H1 (cell line): ENCODE data around the gene GZMM. TPM values are rescaled to one million over a fixed set of nuclear protein-coding genes. Genes with fewer than 3 reads are reported as not detected.

ENCODE experiments used
- CTCF ChIA-PET: fragments of 300-600 bp; sonication (Branson Sonifier 250); formaldehyde crosslinking; loops from one replicate; lab custom pipeline; 2021; ENCODE audit not compliant: partially characterized antibody; lab: Charles Lee
- POLR2A ChIA-PET: fragments of 300-600 bp; sonication (Branson Sonifier 250); formaldehyde crosslinking; loops from one replicate; lab custom pipeline; 2021; ENCODE audit warnings: inconsistent platforms; ENCODE audit not compliant: partially characterized antibody; lab: Charles Lee
- DNase-seq, 2 experiments: peaks; one replicate each; pipeline versions ENCODE4 v3.0.0 to v3.0.0-alpha.2; 2010 to 2022; ENCODE audit warnings: low spot score in 2 of 2, low read depth in 1 of 2, mixed read lengths in 1 of 2
- FAIRE-seq: peaks from 2 replicates; lab custom pipeline; 2011; peaks lifted over from hg19 to GRCh38; lab: Jason Lieb, UNC
- H2AFZ ChIP-seq: 2 replicates; pipeline ENCODE4 v1.8.1; 2012; ENCODE audit warnings: low read length, inconsistent platforms
- H2AK5ac ChIP-seq: 2 replicates; pipeline ENCODE4 v1.6.1; 2013; ENCODE audit warnings: low read depth, low read length
- H2BK120ac ChIP-seq: replicated peaks from 2 replicates; pipeline ENCODE3; 2013; ENCODE audit warnings: low read depth, low read length, inconsistent platforms
- H2BK12ac ChIP-seq: 2 replicates; pipeline ENCODE4 v1.6.1; 2013; ENCODE audit warnings: low read depth, low read length
- H2BK15ac ChIP-seq: 2 replicates; pipeline ENCODE4 v1.6.1; 2013; ENCODE audit warnings: low read length
- H2BK20ac ChIP-seq: 2 replicates; pipeline ENCODE4 v1.6.1; 2013; ENCODE audit warnings: low read length
- H2BK5ac ChIP-seq: 2 replicates; pipeline ENCODE4 v1.6.1; 2013; ENCODE audit warnings: low read depth, low read length
- H3K14ac ChIP-seq: 2 replicates; pipeline ENCODE4 v1.6.1; 2013; ENCODE audit warnings: inconsistent platforms; ENCODE audit not compliant: insufficient read length
- H3K18ac ChIP-seq: 2 replicates; pipeline ENCODE4 v1.6.1; 2013; ENCODE audit warnings: low read length; ENCODE audit errors: extremely low read depth
- H3K23ac ChIP-seq: 2 replicates; pipeline ENCODE4 v1.6.1; 2013; ENCODE audit warnings: inconsistent platforms; ENCODE audit not compliant: insufficient read length
- H3K23me2 ChIP-seq: 2 replicates; pipeline ENCODE4 v1.6.1; 2013; ENCODE audit warnings: low read depth, low read length
- H3K27ac ChIP-seq: 2 replicates; pipeline ENCODE4 v1.6.1; 2011; ENCODE audit warnings: low read depth, low read length, inconsistent platforms
- H3K27me3 ChIP-seq, 4 experiments: replicated peaks in 1 of 4; 1 replicate in 1 of 4; 2 replicates in 3 of 4; pipeline versions ENCODE4 v1.6.1 to v1.8.1; 2011 to 2013; ENCODE audit warnings: low read length in 3 of 4, mild to moderate bottlenecking in 3 of 4, inconsistent platforms in 2 of 4, mixed read lengths in 2 of 4, moderate library complexity in 1 of 4; ENCODE audit not compliant: control insufficient read depth in 3 of 4, insufficient read depth in 3 of 4; ENCODE audit errors: extremely low read depth in 1 of 4
- H3K36me3 ChIP-seq, 4 experiments: 2 replicates each; pipeline versions ENCODE4 v1.6.1 to v1.8.1; 2011 to 2013; ENCODE audit warnings: mild to moderate bottlenecking in 4 of 4, low read length in 3 of 4, moderate library complexity in 2 of 4, control low read depth in 1 of 4, inconsistent platforms in 1 of 4; ENCODE audit not compliant: insufficient read depth in 4 of 4, control insufficient read depth in 2 of 4
- H3K4ac ChIP-seq: replicated peaks from 2 replicates; pipeline ENCODE3; 2013; ENCODE audit warnings: low read length, low read depth, mixed read lengths, inconsistent platforms; ENCODE audit not compliant: insufficient read length
- H3K4me1 ChIP-seq, 4 experiments: replicated peaks in 1 of 4; 1 replicate in 1 of 4; 2 replicates in 3 of 4; pipeline versions ENCODE4 v1.6.1 to v1.8.1; 2011 to 2013; ENCODE audit warnings: low read length in 3 of 4, inconsistent platforms in 2 of 4, mixed read lengths in 1 of 4; ENCODE audit not compliant: insufficient read depth in 4 of 4, control insufficient read depth in 3 of 4
- H3K4me2 ChIP-seq, 2 experiments: 2 replicates each; pipeline versions ENCODE4 v1.6.1 to v1.8.1; 2011 to 2013; ENCODE audit warnings: low read depth in 2 of 2, low read length in 2 of 2, control low read depth in 1 of 2, inconsistent platforms in 1 of 2, mild to moderate bottlenecking in 1 of 2; ENCODE audit not compliant: insufficient read depth in 1 of 2
- H3K4me3 ChIP-seq, 4 experiments: fragments of 200-600, 300-600 bp in 1 of 4; sonication (generic), shearing (Covaris generic), sonication (Bioruptor Twin) in 1 of 4; 2 replicates each; pipeline versions ENCODE4 v1.5.1 to v1.8.1; 2011 to 2016; ENCODE audit warnings: low read length in 4 of 4, low read depth in 3 of 4, control low read depth in 2 of 4, inconsistent platforms in 2 of 4, mild to moderate bottlenecking in 2 of 4, mixed read lengths in 1 of 4, moderate library complexity in 1 of 4; ENCODE audit not compliant: insufficient read depth in 2 of 4; ENCODE audit errors: extremely low read depth in 1 of 4
- H3K56ac ChIP-seq: replicated peaks from 2 replicates; pipeline ENCODE3; 2013; ENCODE audit warnings: low read depth, mild to moderate bottlenecking, mixed read lengths, low read length, inconsistent platforms; ENCODE audit not compliant: insufficient read length
- H3K79me1 ChIP-seq: 2 replicates; pipeline ENCODE4 v1.6.1; 2013; ENCODE audit warnings: low read depth, low read length, control low read depth
- H3K79me2 ChIP-seq, 2 experiments: 2 replicates each; pipeline versions ENCODE4 v1.6.1 to v1.8.1; 2012 to 2013; ENCODE audit warnings: low read length in 2 of 2, mild to moderate bottlenecking in 2 of 2, inconsistent platforms in 1 of 2; ENCODE audit not compliant: insufficient read depth in 2 of 2, control insufficient read depth in 1 of 2
- H3K9ac ChIP-seq, 4 experiments: replicated peaks in 1 of 4; 1 replicate in 1 of 4; 2 replicates in 3 of 4; pipeline versions ENCODE4 v1.6.1 to v1.8.1; 2011 to 2013; ENCODE audit warnings: low read depth in 3 of 4, low read length in 3 of 4, control low read depth in 2 of 4, mild to moderate bottlenecking in 2 of 4, moderate library complexity in 2 of 4, inconsistent platforms in 1 of 4; ENCODE audit errors: extremely low read depth in 1 of 4
- H3K9me3 ChIP-seq, 2 experiments: 2 replicates each; pipeline versions ENCODE4 v1.6.1 to v1.8.1; 2012 to 2013; ENCODE audit warnings: mild to moderate bottlenecking in 2 of 2, moderate library complexity in 2 of 2, control low read depth in 1 of 2, inconsistent platforms in 1 of 2, low read depth in 1 of 2, low read length in 1 of 2, mixed read lengths in 1 of 2; ENCODE audit not compliant: insufficient read depth in 2 of 2
- H4K20me1 ChIP-seq, 2 experiments: replicated peaks in 1 of 2; 2 replicates each; pipeline versions ENCODE3 to v1.8.1; 2011 to 2013; ENCODE audit warnings: inconsistent platforms in 2 of 2, low read length in 2 of 2, mild to moderate bottlenecking in 1 of 2; ENCODE audit not compliant: insufficient read depth in 2 of 2, control insufficient read depth in 1 of 2
- H4K5ac ChIP-seq: 2 replicates; pipeline ENCODE4 v1.6.1; 2013; ENCODE audit warnings: low read length, low read depth, mixed read lengths, inconsistent platforms; ENCODE audit not compliant: insufficient read length
- H4K8ac ChIP-seq: 2 replicates; pipeline ENCODE4 v1.8.0; 2013; ENCODE audit warnings: mild to moderate bottlenecking, moderate library complexity, low read length, inconsistent platforms; ENCODE audit not compliant: insufficient read depth; ENCODE audit errors: extremely low read depth
- H4K91ac ChIP-seq: replicated peaks from 2 replicates; pipeline ENCODE3; 2013; ENCODE audit warnings: low read length, mixed read lengths, inconsistent platforms; ENCODE audit not compliant: insufficient read length
- SP4 ChIP-seq: IDR thresholded peaks from 2 replicates; pipeline ENCODE4 v1.6.1; 2012; ENCODE audit warnings: low read length, inconsistent platforms
- TCF12 ChIP-seq: IDR thresholded peaks from 2 replicates; pipeline ENCODE4 v1.6.1; 2011; ENCODE audit warnings: low read depth, mild to moderate bottlenecking, low read length
- WGBS, 2 experiments: shearing (Covaris generic) in 1 of 2; methylation state at CpG; one replicate each; pipeline versions ENCODE4 v1.1.6 to v1.1.7; 2013 to 2015; ENCODE audit warnings: low lambda C conversion rate in 2 of 2, mixed read lengths in 2 of 2, inconsistent platforms in 1 of 2, low coverage in 1 of 2, missing lambda C conversion rate in 1 of 2; ENCODE audit not compliant: insufficient replicate concordance in 2 of 2, insufficient coverage in 1 of 2, insufficient read length in 1 of 2; ENCODE audit errors: extremely low coverage in 1 of 2, missing lambda C conversion rate in 1 of 2; 5-methylcytosine and 5-hydroxymethylcytosine counted together
- polyA plus RNA-seq, 7 experiments: library from polyadenylated mRNA; depleted of rRNA in 3 of 7; stranded (reverse) in 5 of 7; unstranded in 2 of 7; fragments of >200 nt in 5 of 7; fragments of 200-250 nt in 2 of 7; gene quantifications; 1 replicate in 5 of 7; 2 replicates in 1 of 7; 4 replicates in 1 of 7; pipeline versions ENCODE4 v1.2.1 to v1.2.3, GENCODE V29; 2011 to 2013; ENCODE audit warnings: missing spikeins in 2 of 7, mixed read lengths in 2 of 7
- total RNA-seq: library from RNA; stranded (reverse); fragmentation: NEBNext Ultra II Directional; extraction: Animal tissue kit (Norgen Biotek cat#: 25700); gene quantifications from 2 replicates; pipeline ENCODE4 v1.2.1, GENCODE V29; 2021

GZMM gene
- total and polyA plus RNA-seq, 2 of the 8 experiments (the other 6 are each of a cell fraction or from before 2014, with no cell fraction given): 0.09 to 0.32 TPM

DNA sequence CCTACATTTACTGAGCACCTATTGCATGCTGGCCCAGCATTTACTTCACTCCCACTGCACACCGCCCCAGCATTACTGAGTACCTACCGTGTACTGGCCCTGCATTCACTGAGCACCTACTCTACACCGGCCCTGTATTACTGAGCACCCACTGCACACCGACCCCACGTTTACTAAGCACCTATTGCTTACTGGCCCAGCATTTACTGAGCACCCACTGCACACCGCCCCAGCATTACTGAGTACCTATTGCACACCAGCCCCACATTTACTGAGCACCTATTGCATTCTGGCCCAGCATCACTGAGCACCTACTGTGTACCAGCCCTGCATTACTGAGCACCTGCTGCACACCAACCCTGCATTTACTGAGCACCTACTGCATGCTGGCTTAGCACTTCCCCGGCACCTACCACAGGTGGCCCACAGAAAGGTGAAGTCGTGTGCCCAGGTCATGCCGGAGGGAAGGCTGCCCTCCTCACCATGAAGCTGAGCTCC is 29.6 kb upstream of the GZMM start:
- DNase-seq: no peak
- no peak overlapping the region for H3K14ac ChIP-seq
- H3K79me1 ChIP-seq: peaks cover 5% of the 10 kb centered on the region; the same call in 1 of the 2 replicates
- no peaks in the 10 kb centered on the region for H3K79me2 ChIP-seq
- no peak overlapping the region for H2AFZ ChIP-seq
- H3K4ac ChIP-seq: no peak overlapping the region
- no peaks in the 10 kb centered on the region; a peak in 2 of 4 replicates for H3K9me3 ChIP-seq
- no peak for FAIRE-seq
- peaks cover 0 to 6% (median 3%) of the 10 kb centered on the region in 4 experiments; a peak in 4 of 8 replicates for H3K36me3 ChIP-seq
- no peak overlapping the region for H3K4me3 ChIP-seq
- H2BK15ac ChIP-seq: no peak overlapping the region
- H4K91ac ChIP-seq: no peak overlapping the region
- H2BK12ac ChIP-seq: no peak overlapping the region
- H2BK5ac ChIP-seq: no peak overlapping the region
- H2AK5ac ChIP-seq: no peak overlapping the region; the same call in 1 of the 2 replicates
- no peak overlapping the region for H3K27ac ChIP-seq
- H4K20me1 ChIP-seq: peaks cover 0 to 11% of the 10 kb centered on the region in 2 experiments
- H4K5ac ChIP-seq: no peak overlapping the region
- no peak overlapping the region for H2BK20ac ChIP-seq
- no peak overlapping the region for H3K23ac ChIP-seq
- H3K23me2 ChIP-seq: no peaks in the 10 kb centered on the region
- peaks cover 0 to 9% (median 8%) of the 10 kb centered on the region in 4 experiments; a peak in 5 of 7 replicates for H3K4me1 ChIP-seq
- no peaks in the 10 kb centered on the region for H3K27me3 ChIP-seq
- WGBS, 2 experiments: 90% methylated on average over 9 of the region's 9 CpGs; no CpG with 5 or more reads in 1 of the 2 experiments
- H3K9ac ChIP-seq: no peak overlapping the region
- 0 out of 2 replicates have a peak overlapping the region, but pooled peaks have one; percentile 31 for H4K8ac ChIP-seq
- H3K56ac ChIP-seq: no peak overlapping the region
- ChIA-PET POLR2A (interaction anchor here (1.5 kb wide), 1 partner anchor 8 kb away, joined by 4 read pairs; no protein-coding TSS in a partner anchor), CTCF (interaction anchor here (0.5 kb wide), 1 partner anchor 366 kb away, joined by 3 read pairs; no protein-coding TSS in a partner anchor)
- H3K4me2 ChIP-seq: no peak overlapping the region
- no peak overlapping the region for H2BK120ac ChIP-seq
- H3K18ac ChIP-seq: no peak overlapping the region
- TF ChIP-seq TCF12: no peak
- TF ChIP-seq SP4: no peak
